B cell (primary cell): Measurements from ENCODE around the gene UCHL3. TPM values are rescaled to one million over a fixed set of nuclear protein-coding genes. Genes with fewer than 3 reads are reported as not detected.

ENCODE experiments used
- ATAC-seq: fragments of 200-7000 bp; cut with Tn5 transposase; one replicate; pipeline ENCODE4 v1.10.0; 2021; ENCODE audit warnings: low read depth, mild to moderate bottlenecking, moderate number of reproducible peaks, moderate library complexity
- CTCF ChIA-PET: fragments of 350-600 bp; sonication (Branson Sonifier 250); formaldehyde crosslinking; loops from one replicate; lab custom pipeline; 2021; ENCODE audit warnings: antibody characterized with exemption, inconsistent platforms; lab: Charles Lee
- POLR2A ChIA-PET: fragments of 350-600 bp; sonication (Branson Sonifier 250); formaldehyde crosslinking; loops from one replicate; lab custom pipeline; 2021; ENCODE audit warnings: antibody characterized with exemption; lab: Charles Lee
- DNase-seq: peaks from one replicate; pipeline ENCODE4 v3.0.0; 2013
- H2AFZ ChIP-seq: 2 replicates; pipeline ENCODE4 v1.6.1; 2012; ENCODE audit warnings: mild to moderate bottlenecking, low read depth, low read length; ENCODE audit not compliant: insufficient read depth, poor library complexity, severe bottlenecking
- H3K27ac ChIP-seq, 2 donors: 1 replicate in 1 of 2; 2 replicates in 1 of 2; pipeline ENCODE4 v1.5.1; 2012 to 2013; ENCODE audit warnings: low read length in 2 of 2, mild to moderate bottlenecking in 2 of 2, moderate library complexity in 1 of 2
- H3K27me3 ChIP-seq, 4 experiments: fragments of 200-600 bp in 1 of 4; sonication (generic) in 1 of 4; replicated peaks in 1 of 4; 1 replicate in 2 of 4; 2 replicates in 2 of 4; pipeline versions ENCODE4 v1.6.1 to v1.7.0; 2013 to 2016; ENCODE audit warnings: low read length in 3 of 4, mild to moderate bottlenecking in 2 of 4, mixed read lengths in 1 of 4, moderate library complexity in 1 of 4; ENCODE audit not compliant: insufficient read depth in 4 of 4, control insufficient read depth in 3 of 4; ENCODE audit errors: control extremely low read depth in 1 of 4
- H3K36me3 ChIP-seq, 2 experiments: replicated peaks in 1 of 2; 1 replicate in 1 of 2; 2 replicates in 1 of 2; pipeline versions ENCODE4 v1.6.1 to v1.7.1; 2013; ENCODE audit warnings: low read length in 1 of 2; ENCODE audit not compliant: insufficient read depth in 2 of 2, control insufficient read depth in 1 of 2; ENCODE audit errors: control extremely low read depth in 1 of 2, extremely low read depth in 1 of 2
- H3K4me1 ChIP-seq, 2 donors: fragments of 200-600 bp in 1 of 2; sonication (generic) in 1 of 2; 1 replicate in 1 of 2; 2 replicates in 1 of 2; pipeline versions ENCODE4 v1.5.1 to v1.6.1; 2013 to 2017; ENCODE audit warnings: low read length in 2 of 2; ENCODE audit not compliant: control insufficient read depth in 2 of 2, insufficient read depth in 2 of 2
- H3K4me2 ChIP-seq: replicated peaks from 2 replicates; pipeline ENCODE3; 2012; ENCODE audit warnings: mild to moderate bottlenecking, low read depth, low read length; ENCODE audit not compliant: poor library complexity, severe bottlenecking
- H3K4me3 ChIP-seq, 5 experiments: fragments of 200-600 bp in 1 of 5; sonication (generic) in 1 of 5; 1 replicate in 3 of 5; 2 replicates in 2 of 5; pipeline versions ENCODE4 v1.5.1 to v1.7.0; 2011 to 2016; ENCODE audit warnings: low read length in 4 of 5, mild to moderate bottlenecking in 4 of 5, low read depth in 2 of 5, control low read depth in 1 of 5, moderate library complexity in 1 of 5; ENCODE audit not compliant: insufficient read depth in 1 of 5; ENCODE audit errors: control extremely low read depth in 1 of 5, extremely low read depth in 1 of 5
- H3K79me2 ChIP-seq: fragments of 200-600 bp; sonication (generic); one replicate; pipeline ENCODE4 v1.6.0; 2016; ENCODE audit warnings: low read length; ENCODE audit not compliant: control insufficient read depth, insufficient read depth
- H3K9ac ChIP-seq: fragments of 200-600 bp; sonication (generic); 2 replicates; pipeline ENCODE4 v1.6.1; 2017; ENCODE audit warnings: mild to moderate bottlenecking, low read length, moderate library complexity
- H3K9me3 ChIP-seq, 3 donors: one replicate each; pipeline versions ENCODE4 v1.6.1 to v1.7.1; 2013; ENCODE audit warnings: low read length in 2 of 3; ENCODE audit not compliant: control insufficient read depth in 2 of 3, insufficient read depth in 1 of 3; ENCODE audit errors: control extremely low read depth in 1 of 3
- H4K20me1 ChIP-seq: 2 replicates; pipeline ENCODE4 v1.6.0; 2012; ENCODE audit warnings: mild to moderate bottlenecking, low read length; ENCODE audit not compliant: insufficient read depth, control insufficient read depth, poor library complexity, severe bottlenecking
- H3K27ac Mint-ChIP-seq: one replicate; pipeline ENCODE4 v1.8.0; 2021; ENCODE audit warnings: mixed read lengths
- H3K27me3 Mint-ChIP-seq: one replicate; pipeline ENCODE4 v1.8.0; 2021; ENCODE audit warnings: mixed read lengths
- H3K4me1 Mint-ChIP-seq: one replicate; pipeline ENCODE4 v1.8.0; 2021; ENCODE audit warnings: mixed read lengths
- H3K4me3 Mint-ChIP-seq: one replicate; pipeline ENCODE4 v1.8.0; 2021; ENCODE audit warnings: mixed read lengths
- H3K9me3 Mint-ChIP-seq: one replicate; pipeline ENCODE4 v1.8.0; 2022; ENCODE audit warnings: mixed read lengths; ENCODE audit not compliant: insufficient read depth
- EZH2 ChIP-seq: IDR thresholded peaks from 2 replicates; pipeline ENCODE4 v1.6.1; 2012; ENCODE audit warnings: borderline replicate concordance, low read depth, mild to moderate bottlenecking, moderate library complexity, low read length; ENCODE audit not compliant: insufficient read depth, poor library complexity, severe bottlenecking
- WGBS: methylation state at CpG from one replicate; pipeline ENCODE4 v1.1.5; 2013; ENCODE audit warnings: missing lambda C conversion rate; ENCODE audit not compliant: insufficient coverage; 5-methylcytosine and 5-hydroxymethylcytosine counted together
- intact Hi-C: fragments of 100-400 bp; cut with micrococcal nuclease; formaldehyde crosslinking; loops from one replicate; pipeline ENCODE4 v1.10.0; 2022
- polyA plus RNA-seq: library from polyadenylated mRNA; depleted of rRNA; stranded (reverse); fragments of >200 nt; gene quantifications from 2 replicates; pipeline ENCODE4 v1.2.3, GENCODE V29; 2012
- total RNA-seq, 2 donors: library from RNA; stranded (reverse); fragments of 120-200 nt in 1 of 2; gene quantifications; 1 replicate in 1 of 2; 2 replicates in 1 of 2; pipeline versions ENCODE4 v1.2.3 to v1.2.4, GENCODE V29; 2013 to 2022
- TF ChIP-seq, protein P1 (sequence below): fragments of 200-600 bp; IDR thresholded peaks from one replicate; pipeline ENCODE4 v1.8.0; 2022; ENCODE audit warnings: antibody characterized with exemption, mild to moderate bottlenecking

Gene UCHL3
- total and polyA plus RNA-seq, 2 donors (not counting 1 experiment from before 2014, with no cell fraction given), result 13.3 to 13.5 TPM

- Histone ChIP-seq H3K4me1 (peaks cover 8 to 15% of the 10 kb centered on the region in 2 donors), H4K20me1 (no peaks in the 10 kb centered on the region), H3K36me3 (peaks cover 0 to 8% of the 10 kb centered on the region in 2 experiments), H3K79me2 (peaks cover 49% of the 10 kb centered on the region), H3K4me2 (no peak overlapping the region), H3K9me3 (no peaks in the 10 kb centered on the region), H3K27me3 (no peaks in the 10 kb centered on the region), H3K9ac (no peak overlapping the region), H3K27ac (no peak overlapping the region), H2AFZ (no peak overlapping the region), H3K4me3 (no peak overlapping the region)
- no peak for ATAC-seq
- TF ChIP-seq EZH2, result no peak
- TF ChIP-seq, protein P1, sequence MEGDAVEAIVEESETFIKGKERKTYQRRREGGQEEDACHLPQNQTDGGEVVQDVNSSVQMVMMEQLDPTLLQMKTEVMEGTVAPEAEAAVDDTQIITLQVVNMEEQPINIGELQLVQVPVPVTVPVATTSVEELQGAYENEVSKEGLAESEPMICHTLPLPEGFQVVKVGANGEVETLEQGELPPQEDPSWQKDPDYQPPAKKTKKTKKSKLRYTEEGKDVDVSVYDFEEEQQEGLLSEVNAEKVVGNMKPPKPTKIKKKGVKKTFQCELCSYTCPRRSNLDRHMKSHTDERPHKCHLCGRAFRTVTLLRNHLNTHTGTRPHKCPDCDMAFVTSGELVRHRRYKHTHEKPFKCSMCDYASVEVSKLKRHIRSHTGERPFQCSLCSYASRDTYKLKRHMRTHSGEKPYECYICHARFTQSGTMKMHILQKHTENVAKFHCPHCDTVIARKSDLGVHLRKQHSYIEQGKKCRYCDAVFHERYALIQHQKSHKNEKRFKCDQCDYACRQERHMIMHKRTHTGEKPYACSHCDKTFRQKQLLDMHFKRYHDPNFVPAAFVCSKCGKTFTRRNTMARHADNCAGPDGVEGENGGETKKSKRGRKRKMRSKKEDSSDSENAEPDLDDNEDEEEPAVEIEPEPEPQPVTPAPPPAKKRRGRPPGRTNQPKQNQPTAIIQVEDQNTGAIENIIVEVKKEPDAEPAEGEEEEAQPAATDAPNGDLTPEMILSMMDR, result no peak
- Mint-ChIP-seq H3K9me3 (no peaks in the 10 kb centered on the region), H3K4me3 (no peak overlapping the region), H3K27me3 (no peaks in the 10 kb centered on the region), H3K4me1 (peaks cover 41% of the 10 kb centered on the region), H3K27ac (no peak overlapping the region)
- intact Hi-C loops, result no loop called here
- ChIA-PET POLR2A (no interaction called here), CTCF (no interaction called here)
- DNase-seq, result no peak
- 100% methylated on average over 1 of the region's 1 CpG for WGBS
Observed at GRCh38 chr13:75554464-75554863, 4.9 kb downstream of the UCHL3 start.

GRCh38 chr13:75554981-75555380 is 5.4 kb downstream of the UCHL3 start:
- Histone ChIP-seq H3K9ac (no peak overlapping the region), H3K9me3 (no peaks in the 10 kb centered on the region), H3K36me3 (peaks cover 0 to 8% of the 10 kb centered on the region in 2 experiments), H3K4me1 (peaks cover 8 to 15% of the 10 kb centered on the region in 2 donors), H3K27ac (no peak overlapping the region), H3K4me3 (no peak overlapping the region), H3K79me2 (peaks cover 44% of the 10 kb centered on the region), H3K4me2 (no peak overlapping the region), H2AFZ (no peak overlapping the region), H4K20me1 (no peaks in the 10 kb centered on the region), H3K27me3 (no peaks in the 10 kb centered on the region)
- POLR2A ChIA-PET, result no interaction called here
- WGBS, result 100% methylated on average over 2 of the region's 3 CpGs
- Mint-ChIP-seq H3K27me3 (no peaks in the 10 kb centered on the region), H3K4me1 (peaks cover 41% of the 10 kb centered on the region), H3K27ac (no peak overlapping the region), H3K4me3 (no peak overlapping the region), H3K9me3 (no peaks in the 10 kb centered on the region)
- ATAC-seq (no peak), DNase-seq (no peak)
- intact Hi-C loops, result no loop called here
- CTCF ChIA-PET, result no interaction called here
- TF ChIP-seq EZH2, result no peak
- TF ChIP-seq, protein P1, result no peak
